DMS153 treated with DMSO at 0.1 percent for 48 hours (cell line): ENCODE results near the gene SLC43A1.

Source experiments
- DNase-seq: peaks from one replicate; lab custom pipeline; 2025; ENCODE audit not compliant: unreplicated experiment; lab: John Stamatoyannopoulos, UW

Gene SLC43A1

GRCh38 chr11:57434640-57435546, 80.6 kb downstream of the SLC43A1 start:
- no peak for DNase-seq
